ENCODE results near the gene SUSD5.
"Not testable (repeated sequence)": the region's sequence is repeated elsewhere in the genome, so short reads cannot be mapped to it uniquely, and the experiment has no call there.

SUSD5 gene

DNA sequence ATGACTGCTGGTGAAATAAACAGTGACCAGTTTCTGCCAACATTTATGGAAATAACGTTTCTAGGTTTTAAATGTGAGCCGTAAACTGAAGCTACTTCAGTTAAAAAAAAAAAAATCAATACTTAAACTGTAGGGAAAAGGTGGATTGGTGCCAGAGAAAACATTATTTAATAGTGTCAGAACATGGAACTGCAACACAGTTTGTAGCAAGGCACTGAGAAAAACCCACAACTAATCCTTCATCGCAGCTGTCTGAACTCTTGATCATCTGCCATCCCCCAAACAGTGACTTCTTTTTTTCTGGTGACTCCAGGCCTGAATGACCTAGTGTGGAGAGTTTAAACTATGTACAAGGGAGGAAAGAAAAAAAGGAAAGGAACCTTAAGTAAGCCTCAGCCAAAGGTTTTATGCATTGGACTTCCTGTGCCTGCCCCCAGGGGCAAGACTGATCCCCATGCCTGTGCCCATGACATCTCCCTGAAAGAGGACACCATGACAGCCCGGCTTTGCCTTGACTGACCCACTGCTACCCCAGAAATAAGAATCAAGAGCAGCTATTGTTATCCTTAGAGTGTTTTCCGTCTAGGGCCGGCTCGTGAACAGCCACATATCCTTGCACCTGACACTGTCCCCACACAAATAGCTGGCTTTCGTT, 71.7 kb downstream of the SUSD5 start:
- no peak for DNase-seq

DNA sequence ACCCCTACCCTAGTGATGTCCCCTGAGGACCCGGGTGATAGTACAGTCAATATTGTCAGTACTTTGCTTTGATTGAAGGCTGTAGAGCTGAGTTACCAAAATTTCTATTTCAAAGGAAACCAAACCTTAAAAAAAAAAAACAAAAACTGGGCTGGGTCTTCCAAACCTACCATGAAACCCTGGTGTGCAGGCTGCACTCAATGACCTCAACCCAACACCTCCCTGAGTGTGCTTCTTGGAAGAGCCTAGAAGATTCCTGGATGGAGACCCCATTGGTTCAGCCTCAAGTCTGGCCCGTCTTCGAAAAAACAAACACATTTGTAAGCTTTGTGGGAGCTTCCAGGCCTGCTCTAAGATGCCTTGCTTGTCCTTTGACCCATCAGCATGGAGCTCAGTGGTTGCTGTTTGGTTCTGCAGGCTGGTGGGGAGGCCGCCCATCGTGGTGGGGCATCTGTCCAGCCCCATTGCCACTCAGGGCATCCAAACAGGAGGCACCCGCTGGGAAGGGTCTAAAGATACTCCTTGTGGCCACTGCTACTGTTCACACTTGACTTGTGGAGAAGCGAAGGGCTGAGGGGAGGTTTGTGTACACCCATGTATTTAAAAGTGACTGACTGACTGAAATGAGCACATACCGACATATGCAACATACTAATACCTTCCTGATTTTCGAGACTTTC, 72.6 kb downstream of the SUSD5 start:
- no peak for DNase-seq

DNA sequence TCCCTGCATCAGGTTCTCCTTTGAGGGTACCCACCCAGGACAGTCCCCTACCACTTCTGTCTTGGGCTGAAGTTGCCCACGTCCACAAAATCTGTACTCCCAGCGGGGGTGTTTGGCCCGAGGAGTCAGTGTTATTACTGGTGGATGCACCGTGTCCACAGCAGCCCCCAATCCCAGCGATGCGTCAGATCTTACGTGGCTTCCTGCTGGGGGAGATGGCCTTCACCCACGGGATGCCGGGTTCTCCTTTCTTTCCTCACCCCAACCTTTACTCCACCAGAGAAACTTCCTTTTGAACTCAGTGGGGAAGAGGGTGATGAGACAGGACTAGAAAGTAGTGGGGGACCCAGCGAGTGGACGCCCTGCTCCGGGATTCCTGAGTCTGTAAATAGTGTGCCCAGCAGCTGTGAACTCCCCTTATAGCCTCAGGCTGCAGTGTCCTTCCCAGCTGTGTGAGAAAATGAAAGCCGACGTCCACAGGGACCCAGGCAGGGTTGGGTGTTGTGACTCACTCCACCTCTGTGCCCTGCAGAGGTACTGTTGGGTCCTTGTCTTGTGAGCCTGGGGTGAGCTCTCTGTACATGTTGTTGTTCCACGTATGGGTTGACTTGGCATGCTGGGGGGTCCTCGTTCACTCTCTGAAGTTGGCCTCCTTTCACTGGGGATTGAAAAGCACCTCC, 73.2 kb downstream of the SUSD5 start:
- DNase-seq, result no peak

DNA sequence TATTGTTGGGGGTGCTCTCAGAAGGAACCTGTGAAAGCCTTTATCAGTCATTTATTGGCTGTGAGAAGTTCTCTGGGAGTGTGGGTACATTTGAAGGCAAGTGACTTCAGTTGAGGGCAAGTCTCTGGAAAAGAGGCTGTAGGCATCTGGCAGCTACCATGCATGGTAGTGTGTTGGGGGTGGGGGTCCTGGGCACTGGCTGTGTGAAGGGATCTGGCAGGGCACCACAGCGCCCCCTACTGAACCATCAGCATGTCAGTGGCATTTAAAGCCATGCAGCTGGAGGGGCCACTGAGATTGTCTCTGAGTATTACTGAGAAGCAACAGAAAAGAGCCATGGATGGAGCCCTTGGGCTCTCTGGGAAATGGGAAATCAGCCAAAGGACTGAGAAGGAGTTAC, 74.2 kb downstream of the SUSD5 start:
- no peak for DNase-seq

DNA sequence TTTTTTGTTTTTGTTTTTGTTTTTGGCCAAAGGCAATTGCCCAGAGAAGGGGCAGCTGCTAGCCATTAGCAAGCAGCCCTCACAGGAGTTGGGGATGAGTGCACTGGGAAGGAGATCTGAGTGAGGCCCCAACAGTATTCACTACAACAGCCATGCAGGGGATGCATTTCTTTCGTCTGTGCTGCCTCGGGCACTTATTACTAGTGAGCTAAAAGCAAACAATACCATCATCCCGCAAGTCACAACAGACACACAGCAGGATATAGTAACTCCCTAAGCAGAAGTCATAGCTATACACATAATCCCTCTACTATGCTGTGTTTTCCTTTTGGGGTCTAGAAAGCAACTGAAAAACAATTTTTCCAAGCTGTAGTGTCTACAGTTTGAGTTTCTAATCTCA, 77.6 kb downstream of the SUSD5 start:
- no peak for DNase-seq

DNA sequence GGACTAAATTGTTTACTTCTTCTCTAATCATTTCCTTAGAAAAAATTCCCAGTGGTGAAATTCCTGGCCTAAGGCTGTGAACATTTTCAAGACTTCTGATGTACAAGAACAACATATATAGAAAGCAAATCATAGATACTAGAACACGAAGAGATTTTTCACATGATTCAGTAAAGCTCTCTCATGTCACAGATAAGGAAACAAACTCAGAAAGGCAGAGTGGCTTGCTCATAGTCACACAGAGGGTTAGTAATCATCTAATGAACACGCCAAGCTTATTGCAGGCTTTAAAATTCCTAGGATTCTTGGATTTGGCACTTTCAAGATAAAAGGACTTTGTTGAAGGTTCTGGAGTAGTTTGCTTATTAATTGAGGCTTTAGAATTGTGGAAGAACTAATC, 78.6 kb downstream of the SUSD5 start:
- no peak for DNase-seq

DNA sequence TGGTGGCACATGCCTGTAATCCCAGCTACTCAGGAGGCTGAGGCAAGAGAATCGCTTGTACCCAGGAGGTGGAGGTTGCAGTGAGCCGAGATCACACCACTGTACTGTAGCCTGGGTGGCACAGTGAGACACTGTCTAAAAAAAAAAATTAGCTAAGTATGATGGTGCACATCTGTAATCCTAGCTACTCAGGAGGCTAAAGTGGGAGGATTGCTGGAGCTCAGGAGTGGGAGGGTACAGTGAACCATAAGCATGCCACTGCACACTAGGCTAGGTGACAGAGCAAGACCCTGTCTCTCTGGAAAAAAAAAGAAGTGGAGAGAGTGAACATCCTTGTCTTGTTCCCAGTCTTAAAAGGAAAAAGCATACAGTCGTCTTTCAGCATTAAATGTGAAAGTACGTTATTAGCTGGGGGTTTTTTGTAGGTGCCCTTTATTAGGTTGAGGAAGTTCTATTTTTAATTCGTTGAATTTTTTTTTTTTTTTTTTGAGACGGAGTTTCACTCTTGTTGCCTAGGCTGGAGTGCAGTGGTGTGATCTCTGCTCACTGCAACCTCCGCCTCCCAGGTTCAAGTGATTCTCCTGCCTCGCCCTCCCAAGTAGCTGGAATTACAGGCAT, 79.5 kb downstream of the SUSD5 start:
- DNase-seq, result not testable (repeated sequence)

DNA sequence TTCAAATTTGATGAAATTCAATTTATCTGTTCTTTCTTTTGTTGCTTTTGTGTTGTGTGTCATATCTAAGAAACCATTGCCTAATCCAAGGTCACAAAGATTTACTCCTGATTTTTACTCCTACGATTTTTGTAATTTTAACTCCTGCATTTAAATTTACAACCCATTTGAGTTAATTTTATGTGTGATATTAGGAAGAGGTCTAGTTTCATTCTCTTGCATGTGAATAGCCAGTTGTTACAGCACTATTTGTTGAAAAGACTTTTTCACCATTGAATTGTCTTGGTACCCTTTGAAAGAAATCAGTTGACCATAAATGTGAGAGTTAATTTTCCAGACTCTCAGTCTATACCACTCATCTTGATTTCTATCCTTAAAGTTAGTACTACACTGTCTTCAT, 80.9 kb downstream of the SUSD5 start:
- DNase-seq, result no peak

DNA sequence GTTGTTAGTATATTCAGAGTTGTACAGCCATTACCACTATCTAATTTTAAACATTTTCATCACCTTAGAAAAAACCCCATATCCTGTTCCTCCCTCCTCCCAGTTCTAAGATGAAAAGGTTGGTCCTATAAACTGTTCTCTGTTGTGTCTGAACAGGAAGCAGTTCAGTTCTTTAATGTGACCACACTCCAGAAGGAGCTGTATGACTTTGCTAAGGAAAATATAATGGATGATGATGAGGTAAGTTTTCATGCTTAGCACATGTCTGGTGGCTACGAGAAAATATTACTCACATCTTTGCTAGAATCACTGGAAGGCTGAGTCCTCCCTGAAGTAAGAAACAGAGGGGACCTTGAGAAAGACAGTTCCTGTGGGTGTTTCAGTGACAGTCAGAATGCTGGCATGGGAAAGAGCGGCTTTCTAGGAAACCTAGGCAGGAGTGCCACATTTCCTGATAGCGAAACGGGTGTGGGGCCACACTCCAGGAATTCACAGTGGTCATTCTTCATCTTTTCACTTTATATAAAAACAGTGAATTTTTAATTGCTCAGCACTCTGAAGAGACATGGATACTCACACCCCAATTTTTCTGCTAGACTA, 84.5 kb downstream of the SUSD5 start:
- DNase-seq, result no peak

DNA sequence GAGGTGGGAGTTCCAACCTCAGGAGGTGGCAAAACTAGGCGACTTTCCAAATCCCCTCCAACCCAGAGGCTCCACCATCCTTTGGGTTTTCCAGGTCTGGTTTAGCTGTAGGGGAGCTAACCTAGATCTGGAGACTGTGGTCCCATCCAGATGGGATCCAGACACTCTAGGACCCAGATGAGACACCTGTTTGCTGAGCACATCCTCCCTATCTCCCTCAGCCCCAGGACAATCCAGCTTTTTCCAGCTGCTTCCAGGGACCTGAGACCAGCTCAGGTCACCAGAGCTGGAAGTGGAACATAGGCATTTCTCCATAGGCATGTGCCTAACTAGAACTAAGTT, 86.6 kb downstream of the SUSD5 start:
- no peak for DNase-seq

DNA sequence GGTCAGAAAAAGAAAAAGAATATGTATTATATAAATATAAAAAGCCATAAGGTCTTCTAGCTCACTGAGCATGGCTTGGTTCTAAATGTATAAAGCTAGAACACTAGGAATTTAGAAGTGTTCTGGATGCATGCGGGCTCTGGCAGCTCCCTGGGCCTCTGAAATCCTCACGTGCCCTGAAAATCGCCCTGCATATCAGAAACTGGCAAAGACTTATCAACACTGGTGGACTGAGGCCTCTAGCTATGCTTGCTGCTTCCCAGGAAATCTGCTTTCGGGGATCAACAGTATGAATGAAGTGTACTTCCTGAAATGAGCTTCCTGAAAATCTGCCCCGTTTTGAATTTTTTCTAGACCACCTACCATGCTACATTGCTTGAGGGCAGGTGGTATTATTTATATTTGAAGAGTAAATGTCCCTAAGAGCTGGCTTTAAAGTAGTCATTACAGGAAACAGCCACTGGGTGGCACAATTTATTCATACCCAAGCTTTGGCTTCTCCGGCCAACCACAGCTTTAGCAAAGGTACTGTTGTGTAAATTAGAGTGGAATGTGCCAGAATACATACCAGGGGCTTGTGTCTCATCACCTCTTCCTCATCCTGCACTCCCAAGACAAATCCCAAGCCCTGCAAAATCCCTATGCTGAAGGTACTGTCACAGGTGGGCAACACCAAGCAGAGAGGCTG, 87.1 kb downstream of the SUSD5 start:
- peak; percentile 7 for DNase-seq

DNA sequence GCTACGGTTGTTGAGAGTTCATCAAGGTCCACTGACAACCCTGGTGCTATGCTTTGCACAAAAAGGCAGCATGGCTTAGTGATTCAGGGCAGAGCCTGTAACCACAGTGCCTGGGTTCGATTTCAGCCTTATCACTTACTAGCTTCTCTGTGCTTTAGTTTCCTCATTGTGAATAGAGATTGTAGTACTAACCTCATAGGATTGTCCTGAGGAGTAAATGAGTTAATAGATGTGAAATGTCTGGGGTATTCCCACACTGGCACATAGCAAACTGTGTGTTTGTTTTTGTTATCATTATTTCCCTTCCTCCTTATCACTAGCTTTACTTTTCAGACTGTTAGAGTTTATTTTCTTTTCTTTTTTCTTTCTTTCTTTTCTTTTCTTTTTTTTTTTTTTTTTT, 88.5 kb downstream of the SUSD5 start:
- no peak for DNase-seq

DNA sequence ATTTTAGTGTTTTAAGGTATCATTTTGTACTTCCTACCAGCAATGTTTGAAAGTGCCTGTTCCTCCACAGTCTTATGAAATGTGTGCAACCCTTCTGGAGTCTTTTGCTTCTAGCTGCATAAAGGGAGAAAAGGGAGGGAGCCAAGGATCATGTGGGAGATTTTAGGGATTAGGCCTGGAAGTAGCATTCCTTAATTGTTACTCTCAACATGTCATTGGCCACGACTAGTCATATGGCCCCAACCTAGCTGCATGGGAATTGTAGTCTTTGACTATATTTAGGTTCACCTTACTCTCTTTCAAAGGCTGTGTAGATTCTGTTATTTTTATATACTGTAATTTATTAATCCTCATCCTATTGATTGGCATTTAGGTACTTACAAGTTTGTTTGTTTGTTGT, 89.9 kb downstream of the SUSD5 start:
- DNase-seq, result no peak

DNA sequence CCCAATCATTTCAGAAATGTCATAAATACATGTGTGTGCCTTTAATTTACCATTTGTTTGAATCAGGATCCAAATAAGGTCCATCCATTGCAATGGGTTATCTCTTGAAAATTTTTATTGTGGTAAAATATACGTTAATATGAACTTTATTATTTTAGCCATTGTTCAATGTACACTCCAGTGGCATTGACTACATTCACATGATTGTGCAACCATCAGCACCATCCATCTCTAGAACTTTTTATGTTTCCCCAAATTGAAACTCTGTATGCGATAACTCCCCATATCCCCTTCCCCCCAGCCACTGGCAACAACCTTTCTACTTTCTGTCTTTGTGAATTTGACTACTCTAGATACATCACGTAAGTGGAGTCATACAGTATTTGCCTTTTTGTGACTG, 92.8 kb downstream of the SUSD5 start:
- DNase-seq, result no peak

DNA sequence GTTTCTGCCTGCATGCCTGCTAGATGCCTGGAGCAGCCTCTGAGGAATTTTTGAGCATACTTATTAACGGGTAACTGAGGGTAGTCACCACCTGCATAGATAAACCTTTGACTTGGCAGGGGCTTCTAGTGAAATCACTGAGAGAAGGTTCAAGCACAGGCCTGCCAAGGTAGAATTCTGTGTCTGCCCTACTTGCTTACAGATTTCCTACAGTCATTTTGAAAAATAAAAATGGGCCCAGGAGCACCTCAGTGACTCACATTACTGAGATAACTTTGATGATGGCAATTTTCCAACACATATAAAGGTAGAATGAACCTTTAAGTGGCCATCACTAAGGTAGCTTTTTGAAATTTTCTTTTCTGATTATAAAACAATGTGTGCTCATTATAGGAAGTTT, 94.0 kb downstream of the SUSD5 start:
- DNase-seq, result no peak

DNA sequence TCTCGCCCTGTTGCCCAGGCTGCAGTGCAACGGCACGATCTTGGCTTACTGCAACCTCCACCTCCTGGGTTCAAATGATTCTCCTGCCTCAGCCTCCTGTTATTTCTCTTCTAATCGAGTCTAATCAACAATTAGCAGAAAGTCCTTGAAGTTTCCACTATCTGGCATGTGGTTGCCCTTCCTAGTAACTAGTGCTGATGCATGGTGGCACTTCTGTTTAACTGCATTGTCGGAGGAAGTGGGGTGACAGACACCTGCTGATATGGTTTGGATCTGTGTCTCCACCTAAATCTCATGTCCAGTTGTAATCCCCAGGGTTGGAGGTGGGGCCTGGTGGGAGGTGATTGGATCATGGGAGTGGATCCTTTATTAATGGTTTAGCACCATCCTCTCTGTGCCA, 95.6 kb downstream of the SUSD5 start:
- no peak for DNase-seq

DNA sequence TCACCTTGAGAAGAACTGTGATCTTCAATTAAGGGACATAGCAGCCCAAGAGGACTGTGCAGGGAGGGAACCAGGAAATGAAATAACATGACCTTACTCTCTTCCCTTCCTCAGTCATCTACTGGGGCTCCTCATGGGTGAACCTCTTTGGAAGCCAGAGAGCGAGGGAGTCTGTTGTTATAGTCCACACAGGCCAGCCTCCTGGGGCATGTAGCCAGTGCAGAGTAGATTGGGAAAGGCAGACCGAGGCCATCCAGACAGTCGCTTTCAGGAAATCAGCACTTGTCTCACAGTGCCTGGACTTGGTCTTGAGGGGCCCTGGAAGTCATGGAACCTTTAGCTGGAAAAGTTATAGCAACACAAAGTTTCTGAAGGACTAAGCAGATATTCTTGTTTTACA, 98.7 kb downstream of the SUSD5 start:
- no peak for DNase-seq

DNA sequence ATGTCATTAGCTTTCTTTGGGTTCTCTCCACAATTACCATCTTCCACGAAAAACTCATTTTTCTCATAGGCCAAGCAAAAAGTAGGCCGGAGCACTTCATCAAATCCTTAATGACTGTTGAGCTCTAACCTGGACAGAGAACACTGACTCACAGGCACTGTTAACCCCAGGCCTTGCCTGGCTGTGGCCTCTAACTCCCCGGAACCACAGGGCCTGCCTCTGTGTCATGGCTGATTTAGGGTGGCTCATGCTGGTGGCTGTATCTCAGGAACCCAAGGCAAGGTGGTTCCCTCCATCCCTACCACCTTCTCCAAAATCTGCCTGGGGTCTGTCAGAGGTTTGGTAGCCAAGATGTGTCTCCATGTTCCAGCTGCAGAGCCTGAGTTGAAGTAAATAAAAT, 101.1 kb downstream of the SUSD5 start:
- DNase-seq, result no peak

DNA sequence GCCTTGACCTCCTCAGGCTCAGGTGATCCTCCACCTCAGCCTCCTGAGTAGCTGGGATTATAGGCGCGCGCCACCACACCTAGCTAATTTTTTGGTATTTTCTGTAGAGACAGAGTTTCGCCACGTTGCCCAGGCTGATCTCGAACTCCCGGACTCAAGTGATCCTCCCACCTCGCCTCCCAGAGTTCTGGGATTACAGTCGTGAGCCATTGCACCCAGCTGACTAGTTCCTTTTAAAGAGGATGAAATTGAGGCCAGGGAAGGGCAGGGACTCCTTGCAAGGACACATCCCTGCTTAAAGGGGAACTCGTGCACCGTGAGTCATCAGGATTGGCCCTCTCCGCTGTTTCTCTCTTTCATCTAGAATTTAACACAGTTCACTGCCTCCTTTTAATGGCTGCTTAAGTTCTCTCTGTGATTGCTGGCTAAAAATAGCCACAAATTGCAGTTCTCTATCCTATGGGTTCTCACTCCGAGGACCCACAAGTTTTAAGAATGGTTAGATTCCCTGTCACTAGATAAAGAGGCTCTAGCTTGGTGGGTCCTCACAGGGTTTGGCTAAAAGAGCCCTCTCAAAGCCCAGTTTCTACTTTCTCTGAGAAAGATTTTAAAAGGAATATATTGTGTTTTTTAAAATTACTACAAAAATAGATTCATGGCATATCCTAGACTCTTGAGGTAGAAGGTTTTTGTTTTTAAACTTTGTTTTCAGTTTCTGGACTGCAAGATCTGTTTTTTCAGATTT, 103.4 kb downstream of the SUSD5 start:
- no peak for DNase-seq

DNA sequence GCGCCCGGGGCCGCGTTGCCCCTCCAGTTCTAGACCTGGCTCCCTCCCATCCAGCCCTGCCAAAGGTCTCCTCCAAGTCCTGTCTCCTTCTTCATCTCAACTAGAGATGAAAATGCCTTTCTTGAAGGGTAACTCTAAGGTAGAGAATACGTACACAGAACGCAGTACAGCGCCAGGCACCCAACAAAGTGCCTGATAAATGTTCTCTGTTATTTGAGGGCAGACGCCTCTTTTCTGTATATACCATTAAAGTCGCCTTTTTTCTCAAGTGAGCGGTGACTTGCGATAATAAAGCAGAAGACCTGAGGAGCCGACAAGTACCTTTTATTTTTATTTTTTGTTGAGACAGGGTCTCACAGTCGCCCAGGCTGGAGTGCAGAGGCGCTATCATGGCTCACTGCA, 104.0 kb downstream of the SUSD5 start:
- no peak for DNase-seq

DNA sequence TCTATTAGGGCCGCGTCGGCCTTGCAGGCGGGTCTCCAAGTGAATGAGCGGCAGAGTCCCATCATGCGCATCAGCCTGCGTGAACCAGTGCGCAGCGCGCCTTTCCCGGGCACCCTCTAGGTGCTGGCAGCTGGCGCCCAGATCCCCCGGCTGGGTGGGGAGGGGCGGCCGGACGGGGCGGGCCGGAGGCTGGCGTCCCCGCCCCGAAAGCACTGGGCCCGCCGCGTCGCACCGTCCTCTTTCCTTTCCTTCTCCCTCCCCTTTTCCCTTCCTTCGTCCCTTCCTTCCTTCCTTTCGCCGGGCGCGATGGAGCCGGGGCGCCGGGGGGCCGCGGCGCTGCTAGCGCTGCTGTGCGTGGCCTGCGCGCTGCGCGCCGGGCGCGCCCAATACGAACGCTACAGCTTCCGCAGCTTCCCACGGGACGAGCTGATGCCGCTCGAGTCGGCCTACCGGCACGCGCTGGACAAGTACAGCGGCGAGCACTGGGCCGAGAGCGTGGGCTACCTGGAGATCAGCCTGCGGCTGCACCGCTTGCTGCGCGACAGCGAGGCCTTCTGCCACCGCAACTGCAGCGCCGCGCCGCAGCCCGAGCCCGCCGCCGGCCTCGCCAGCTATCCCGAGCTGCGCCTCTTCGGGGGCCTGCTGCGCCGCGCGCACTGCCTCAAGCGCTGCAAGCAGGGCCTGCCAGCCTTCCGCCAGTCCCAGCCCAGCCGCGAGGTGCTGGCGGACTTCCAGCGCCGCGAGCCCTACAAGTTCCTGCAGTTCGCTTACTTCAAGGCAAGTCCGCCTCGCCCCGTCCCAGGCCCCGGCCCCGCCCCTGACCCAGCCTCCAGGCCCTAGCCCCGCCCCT, 104.6 kb downstream of the SUSD5 start, which contains the start of gene CRTAP:
Gene CRTAP (plus strand): TSS at position 243 of the 850 bp plus-strand sequence. CDS start 64 bp downstream, at position 307.
- peak; percentile 65 for DNase-seq

Measured in NCI-H1048 (cell line).